Neural crest cell (in vitro differentiated cells): ENCODE data around the gene DOK1. TPM values are rescaled to one million over a fixed set of nuclear protein-coding genes. Genes with fewer than 3 reads are reported as not detected.
A peak's percentile ranks its signal among the peaks of the same experiment; 100 is the strongest.

Experiments
- DNase-seq: peaks from one replicate; pipeline ENCODE4 v3.0.0; 2021; ENCODE audit warnings: low read depth, mixed read lengths, low spot score
- H3K27ac Mint-ChIP-seq: one replicate; pipeline ENCODE4 v1.8.0; 2021; ENCODE audit warnings: mild to moderate bottlenecking, mixed read lengths; ENCODE audit not compliant: unreplicated experiment
- H3K27me3 Mint-ChIP-seq: 2 replicates; pipeline ENCODE4 v1.8.0; 2021; ENCODE audit warnings: low read depth, mild to moderate bottlenecking, mixed read lengths
- H3K36me3 Mint-ChIP-seq: 2 replicates; pipeline ENCODE4 v1.8.0; 2021; ENCODE audit warnings: low read depth, mild to moderate bottlenecking, mixed read lengths
- H3K4me1 Mint-ChIP-seq: 2 replicates; pipeline ENCODE4 v1.8.0; 2021; ENCODE audit warnings: mixed read lengths
- H3K4me3 Mint-ChIP-seq: one replicate; pipeline ENCODE4 v1.8.0; 2021; ENCODE audit warnings: mild to moderate bottlenecking, mixed read lengths
- H3K9me3 Mint-ChIP-seq: 2 replicates; pipeline ENCODE4 v1.8.0; 2021; ENCODE audit warnings: mixed read lengths
- CTCF ChIP-seq: fragments of 200-600 bp; sonication (generic); conservative IDR thresholded peaks from 2 replicates; pipeline ENCODE4 v1.5.0; 2021; ENCODE audit warnings: antibody characterized with exemption, mild to moderate bottlenecking
- total RNA-seq: library from RNA; stranded (reverse); gene quantifications from 2 replicates; pipeline ENCODE4 v1.2.1, GENCODE V29; 2021

DOK1 gene
- total RNA-seq, 1 donor from 2014 or later = 22.4 TPM

- TF ChIP-seq CTCF = no peak
- no peaks in the 10 kb centered on the region for H3K36me3 Mint-ChIP-seq
- no peak for DNase-seq
- H3K27me3 Mint-ChIP-seq = peaks cover 13% of the 10 kb centered on the region
- H3K27ac Mint-ChIP-seq = peak overlapping the region; percentile 97
- peaks cover 19% of the 10 kb centered on the region for H3K4me1 Mint-ChIP-seq
- H3K4me3 Mint-ChIP-seq = no peak overlapping the region
- H3K9me3 Mint-ChIP-seq = no peaks in the 10 kb centered on the region
These were observed 29.6 kb downstream of the DOK1 start for GRCh38 chr2:74584088-74584645.

- no peak for DNase-seq
- Mint-ChIP-seq H3K36me3 (no peaks in the 10 kb centered on the region), H3K27ac (peak overlapping the region; percentile 28), H3K4me1 (peaks cover 19% of the 10 kb centered on the region), H3K4me3 (no peak overlapping the region), H3K9me3 (no peaks in the 10 kb centered on the region), H3K27me3 (peaks cover 25% of the 10 kb centered on the region)
- TF ChIP-seq CTCF = no peak
These were observed 31.1 kb downstream of the DOK1 start for GRCh38 chr2:74585406-74586185.

GRCh38 chr2:74587664-74588277, 33.3 kb downstream of the DOK1 start:
- peak overlapping the region; percentile 46 for H3K27ac Mint-ChIP-seq
- TF ChIP-seq CTCF = peak; percentile 81
- no peak overlapping the region for H3K4me3 Mint-ChIP-seq
- peaks cover 19% of the 10 kb centered on the region for H3K4me1 Mint-ChIP-seq
- DNase-seq = peak; percentile 56
- peaks cover 41% of the 10 kb centered on the region for H3K27me3 Mint-ChIP-seq
- no peaks in the 10 kb centered on the region for H3K9me3 Mint-ChIP-seq
- H3K36me3 Mint-ChIP-seq = no peaks in the 10 kb centered on the region

GRCh38 chr2:74588664-74589063, 34.1 kb downstream of the DOK1 start:
- TF ChIP-seq CTCF = no peak
- H3K36me3 Mint-ChIP-seq = no peaks in the 10 kb centered on the region

GRCh38 chr2:74593826-74594772, 39.6 kb downstream of the DOK1 start:
- H3K4me1 Mint-ChIP-seq = no peaks in the 10 kb centered on the region

More at GRCh38 chr2:74588664-74589063, 34.1 kb downstream of the DOK1 start:
- H3K9me3 Mint-ChIP-seq = no peaks in the 10 kb centered on the region
- peaks cover 48% of the 10 kb centered on the region for H3K27me3 Mint-ChIP-seq
- H3K4me3 Mint-ChIP-seq = no peak overlapping the region
- no peak for DNase-seq
- H3K27ac Mint-ChIP-seq = no peak overlapping the region
- peaks cover 12% of the 10 kb centered on the region for H3K4me1 Mint-ChIP-seq

More at GRCh38 chr2:74593826-74594772, 39.6 kb downstream of the DOK1 start:
- no peak for TF ChIP-seq CTCF
- Mint-ChIP-seq H3K27me3 (peaks cover 76% of the 10 kb centered on the region), H3K36me3 (no peaks in the 10 kb centered on the region), H3K27ac (no peak overlapping the region), H3K9me3 (no peaks in the 10 kb centered on the region), H3K4me3 (no peak overlapping the region)
- DNase-seq = no peak
